Panc1 (cell line): Measurements from ENCODE around the gene POTEJ.
"Not testable (repeated sequence)": the region's sequence is repeated elsewhere in the genome, so short reads cannot be mapped to it uniquely, and the experiment has no call there.

ENCODE experiments used
- POLR2AphosphoS5 ChIP-seq: IDR thresholded peaks from 2 replicates; pipeline ENCODE4 v1.6.1; 2012; ENCODE audit warnings: mild to moderate bottlenecking, low read depth, low read length, moderate library complexity
- REST ChIP-seq, 2 experiments: IDR thresholded peaks; 2 replicates each; pipeline ENCODE4 v1.6.1; 2011 to 2012; ENCODE audit warnings: low read depth in 2 of 2, control low read depth in 1 of 2, low read length in 1 of 2, mild to moderate bottlenecking in 1 of 2, moderate library complexity in 1 of 2; ENCODE audit not compliant: insufficient read depth in 1 of 2
- SIN3A ChIP-seq: IDR thresholded peaks from 2 replicates; pipeline ENCODE4 v1.6.1; 2012; ENCODE audit warnings: low read depth, mild to moderate bottlenecking, low read length, moderate library complexity, borderline replicate concordance; ENCODE audit not compliant: insufficient read depth
- TF ChIP-seq, protein P1 (sequence below): fragments of 450-650 bp; IDR thresholded peaks from 2 replicates; pipeline ENCODE4 v1.5.1; 2017; ENCODE audit warnings: mild to moderate bottlenecking

- not testable (repeated sequence) for TF ChIP-seq REST (IDR thresholded peaks at IDR 0.05; ENCODE audit: insufficient read depth in 1 of 2, low read depth in 2 of 2, low read length in 1 of 2); POLR2AphosphoS5; SIN3A
- TF ChIP-seq, protein P1, sequence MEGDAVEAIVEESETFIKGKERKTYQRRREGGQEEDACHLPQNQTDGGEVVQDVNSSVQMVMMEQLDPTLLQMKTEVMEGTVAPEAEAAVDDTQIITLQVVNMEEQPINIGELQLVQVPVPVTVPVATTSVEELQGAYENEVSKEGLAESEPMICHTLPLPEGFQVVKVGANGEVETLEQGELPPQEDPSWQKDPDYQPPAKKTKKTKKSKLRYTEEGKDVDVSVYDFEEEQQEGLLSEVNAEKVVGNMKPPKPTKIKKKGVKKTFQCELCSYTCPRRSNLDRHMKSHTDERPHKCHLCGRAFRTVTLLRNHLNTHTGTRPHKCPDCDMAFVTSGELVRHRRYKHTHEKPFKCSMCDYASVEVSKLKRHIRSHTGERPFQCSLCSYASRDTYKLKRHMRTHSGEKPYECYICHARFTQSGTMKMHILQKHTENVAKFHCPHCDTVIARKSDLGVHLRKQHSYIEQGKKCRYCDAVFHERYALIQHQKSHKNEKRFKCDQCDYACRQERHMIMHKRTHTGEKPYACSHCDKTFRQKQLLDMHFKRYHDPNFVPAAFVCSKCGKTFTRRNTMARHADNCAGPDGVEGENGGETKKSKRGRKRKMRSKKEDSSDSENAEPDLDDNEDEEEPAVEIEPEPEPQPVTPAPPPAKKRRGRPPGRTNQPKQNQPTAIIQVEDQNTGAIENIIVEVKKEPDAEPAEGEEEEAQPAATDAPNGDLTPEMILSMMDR, result peak; percentile 75
These were observed 82.2 kb downstream of the POTEJ start for GRCh38 chr2:130693474-130693873.
